Measurements from ENCODE around the gene ETFA.

DNA sequence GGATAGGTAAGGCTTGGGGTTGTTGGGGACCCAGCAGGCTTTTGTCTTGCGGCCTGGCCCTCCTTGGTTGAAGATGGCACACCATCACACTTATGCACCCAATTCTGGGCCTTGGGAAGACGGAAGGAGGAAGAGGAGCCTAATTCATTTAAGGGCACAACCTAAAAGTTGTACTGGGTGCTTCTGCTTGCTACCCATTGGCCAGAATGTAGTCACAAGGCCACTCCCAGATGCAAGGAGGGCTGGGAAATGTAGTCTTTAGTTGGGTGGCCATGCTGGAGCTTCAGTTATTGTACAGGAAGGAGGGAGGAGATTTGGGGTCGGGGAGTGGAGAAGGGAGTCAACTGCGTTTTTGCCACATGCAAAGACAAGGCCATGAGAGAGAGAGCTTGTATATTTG lies 142.3 kb downstream of the ETFA start:
- TF ChIP-seq, protein P1, sequence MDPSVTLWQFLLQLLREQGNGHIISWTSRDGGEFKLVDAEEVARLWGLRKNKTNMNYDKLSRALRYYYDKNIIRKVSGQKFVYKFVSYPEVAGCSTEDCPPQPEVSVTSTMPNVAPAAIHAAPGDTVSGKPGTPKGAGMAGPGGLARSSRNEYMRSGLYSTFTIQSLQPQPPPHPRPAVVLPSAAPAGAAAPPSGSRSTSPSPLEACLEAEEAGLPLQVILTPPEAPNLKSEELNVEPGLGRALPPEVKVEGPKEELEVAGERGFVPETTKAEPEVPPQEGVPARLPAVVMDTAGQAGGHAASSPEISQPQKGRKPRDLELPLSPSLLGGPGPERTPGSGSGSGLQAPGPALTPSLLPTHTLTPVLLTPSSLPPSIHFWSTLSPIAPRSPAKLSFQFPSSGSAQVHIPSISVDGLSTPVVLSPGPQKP (IDR thresholded peaks at IDR 0.05; ENCODE audit: low read depth, low read length), result no peak
- TF ChIP-seq MAZ (IDR thresholded peaks at IDR 0.05; ENCODE audit: borderline replicate concordance, low read depth, low read length), result no peak
- TF ChIP-seq, protein P2, sequence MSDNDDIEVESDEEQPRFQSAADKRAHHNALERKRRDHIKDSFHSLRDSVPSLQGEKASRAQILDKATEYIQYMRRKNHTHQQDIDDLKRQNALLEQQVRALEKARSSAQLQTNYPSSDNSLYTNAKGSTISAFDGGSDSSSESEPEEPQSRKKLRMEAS (IDR thresholded peaks at IDR 0.05), result no peak

Measured in A549 (cell line).